ENCODE results near the gene PPP2R3B. TPM values are rescaled to one million over a fixed set of nuclear protein-coding genes. Genes with fewer than 3 reads are reported as not detected.

The PPP2R3B gene
- total and polyA plus RNA-seq, 2 of the 13 experiments (the other 11 are each of a cell fraction or from before 2014, with no cell fraction given), result 17.0 to 21.4 TPM

DNA sequence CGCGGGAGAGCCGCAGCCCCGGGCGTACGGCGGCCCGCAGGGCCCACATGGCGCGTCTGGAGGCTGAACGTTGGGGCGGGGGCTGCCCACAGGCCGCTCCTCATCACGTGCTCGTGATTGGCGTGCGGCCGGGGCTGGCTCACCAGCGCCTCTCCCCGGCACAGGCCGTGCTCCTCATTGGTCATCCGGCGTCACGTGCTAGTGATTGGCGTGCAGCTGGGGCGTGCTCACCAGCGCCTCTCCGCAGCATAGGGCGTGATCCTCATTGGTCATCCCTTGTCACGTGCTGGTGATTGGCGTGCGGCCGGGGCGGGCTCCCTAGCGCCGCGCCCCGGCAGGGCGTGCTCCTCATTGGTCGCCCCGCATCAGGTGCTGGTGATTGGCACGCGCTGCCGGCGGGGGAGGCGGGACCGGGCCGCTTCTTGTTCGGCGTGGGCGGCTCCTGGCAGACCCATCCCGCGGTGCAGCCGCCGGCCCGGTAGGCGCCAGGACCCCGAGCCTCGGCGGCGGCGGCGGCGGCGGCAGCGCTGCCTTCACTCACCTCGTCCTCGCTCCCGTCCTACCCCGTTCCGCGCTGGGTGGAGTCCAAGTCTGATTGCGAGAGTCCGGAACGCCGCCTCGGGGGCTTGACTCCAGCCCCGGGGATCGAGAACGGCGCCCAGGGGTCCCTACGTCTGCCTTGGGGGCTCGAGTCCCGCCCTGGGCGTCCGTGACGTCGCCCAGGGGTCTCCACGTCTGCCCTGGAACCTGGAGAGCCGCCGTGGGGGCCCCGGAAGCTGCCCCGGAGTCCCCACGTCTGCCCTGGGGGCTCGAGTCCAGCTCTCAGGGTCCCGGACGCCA is 67.7 kb downstream of the PPP2R3B start, which contains the start of gene GTPBP6 (continued):
- TF ChIP-seq, protein P1, sequence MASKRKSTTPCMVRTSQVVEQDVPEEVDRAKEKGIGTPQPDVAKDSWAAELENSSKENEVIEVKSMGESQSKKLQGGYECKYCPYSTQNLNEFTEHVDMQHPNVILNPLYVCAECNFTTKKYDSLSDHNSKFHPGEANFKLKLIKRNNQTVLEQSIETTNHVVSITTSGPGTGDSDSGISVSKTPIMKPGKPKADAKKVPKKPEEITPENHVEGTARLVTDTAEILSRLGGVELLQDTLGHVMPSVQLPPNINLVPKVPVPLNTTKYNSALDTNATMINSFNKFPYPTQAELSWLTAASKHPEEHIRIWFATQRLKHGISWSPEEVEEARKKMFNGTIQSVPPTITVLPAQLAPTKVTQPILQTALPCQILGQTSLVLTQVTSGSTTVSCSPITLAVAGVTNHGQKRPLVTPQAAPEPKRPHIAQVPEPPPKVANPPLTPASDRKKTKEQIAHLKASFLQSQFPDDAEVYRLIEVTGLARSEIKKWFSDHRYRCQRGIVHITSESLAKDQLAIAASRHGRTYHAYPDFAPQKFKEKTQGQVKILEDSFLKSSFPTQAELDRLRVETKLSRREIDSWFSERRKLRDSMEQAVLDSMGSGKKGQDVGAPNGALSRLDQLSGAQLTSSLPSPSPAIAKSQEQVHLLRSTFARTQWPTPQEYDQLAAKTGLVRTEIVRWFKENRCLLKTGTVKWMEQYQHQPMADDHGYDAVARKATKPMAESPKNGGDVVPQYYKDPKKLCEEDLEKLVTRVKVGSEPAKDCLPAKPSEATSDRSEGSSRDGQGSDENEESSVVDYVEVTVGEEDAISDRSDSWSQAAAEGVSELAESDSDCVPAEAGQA (IDR thresholded peaks at IDR 0.05; ENCODE audit: low read depth), result no peak
- TF ChIP-seq, protein P1 (CRISPR knock-in tag; IDR thresholded peaks at IDR 0.05; ENCODE audit: borderline replicate concordance), result no peak
- TF ChIP-seq, protein P2, sequence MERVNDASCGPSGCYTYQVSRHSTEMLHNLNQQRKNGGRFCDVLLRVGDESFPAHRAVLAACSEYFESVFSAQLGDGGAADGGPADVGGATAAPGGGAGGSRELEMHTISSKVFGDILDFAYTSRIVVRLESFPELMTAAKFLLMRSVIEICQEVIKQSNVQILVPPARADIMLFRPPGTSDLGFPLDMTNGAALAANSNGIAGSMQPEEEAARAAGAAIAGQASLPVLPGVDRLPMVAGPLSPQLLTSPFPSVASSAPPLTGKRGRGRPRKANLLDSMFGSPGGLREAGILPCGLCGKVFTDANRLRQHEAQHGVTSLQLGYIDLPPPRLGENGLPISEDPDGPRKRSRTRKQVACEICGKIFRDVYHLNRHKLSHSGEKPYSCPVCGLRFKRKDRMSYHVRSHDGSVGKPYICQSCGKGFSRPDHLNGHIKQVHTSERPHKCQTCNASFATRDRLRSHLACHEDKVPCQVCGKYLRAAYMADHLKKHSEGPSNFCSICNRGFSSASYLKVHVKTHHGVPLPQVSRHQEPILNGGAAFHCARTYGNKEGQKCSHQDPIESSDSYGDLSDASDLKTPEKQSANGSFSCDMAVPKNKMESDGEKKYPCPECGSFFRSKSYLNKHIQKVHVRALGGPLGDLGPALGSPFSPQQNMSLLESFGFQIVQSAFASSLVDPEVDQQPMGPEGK (CRISPR knock-in tag; IDR thresholded peaks at IDR 0.05), result peak; percentile 69
- TF ChIP-seq, protein P3, sequence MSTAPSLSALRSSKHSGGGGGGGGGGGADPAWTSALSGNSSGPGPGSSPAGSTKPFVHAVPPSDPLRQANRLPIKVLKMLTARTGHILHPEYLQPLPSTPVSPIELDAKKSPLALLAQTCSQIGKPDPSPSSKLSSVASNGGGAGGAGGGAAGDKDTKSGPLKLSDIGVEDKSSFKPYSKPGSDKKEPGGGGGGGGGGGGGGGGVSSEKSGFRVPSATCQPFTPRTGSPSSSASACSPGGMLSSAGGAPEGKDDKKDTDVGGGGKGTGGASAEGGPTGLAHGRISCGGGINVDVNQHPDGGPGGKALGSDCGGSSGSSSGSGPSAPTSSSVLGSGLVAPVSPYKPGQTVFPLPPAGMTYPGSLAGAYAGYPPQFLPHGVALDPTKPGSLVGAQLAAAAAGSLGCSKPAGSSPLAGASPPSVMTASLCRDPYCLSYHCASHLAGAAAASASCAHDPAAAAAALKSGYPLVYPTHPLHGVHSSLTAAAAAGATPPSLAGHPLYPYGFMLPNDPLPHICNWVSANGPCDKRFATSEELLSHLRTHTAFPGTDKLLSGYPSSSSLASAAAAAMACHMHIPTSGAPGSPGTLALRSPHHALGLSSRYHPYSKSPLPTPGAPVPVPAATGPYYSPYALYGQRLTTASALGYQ (CRISPR knock-in tag; IDR thresholded peaks at IDR 0.05), result 0 out of 2 replicates have a peak, but pooled peaks have one; percentile 49
- peak; percentile 56; the same call in 1 of the 2 replicates for TF ChIP-seq HOXA5 (CRISPR knock-in tag; IDR thresholded peaks at IDR 0.05)
- TF ChIP-seq, protein P4, sequence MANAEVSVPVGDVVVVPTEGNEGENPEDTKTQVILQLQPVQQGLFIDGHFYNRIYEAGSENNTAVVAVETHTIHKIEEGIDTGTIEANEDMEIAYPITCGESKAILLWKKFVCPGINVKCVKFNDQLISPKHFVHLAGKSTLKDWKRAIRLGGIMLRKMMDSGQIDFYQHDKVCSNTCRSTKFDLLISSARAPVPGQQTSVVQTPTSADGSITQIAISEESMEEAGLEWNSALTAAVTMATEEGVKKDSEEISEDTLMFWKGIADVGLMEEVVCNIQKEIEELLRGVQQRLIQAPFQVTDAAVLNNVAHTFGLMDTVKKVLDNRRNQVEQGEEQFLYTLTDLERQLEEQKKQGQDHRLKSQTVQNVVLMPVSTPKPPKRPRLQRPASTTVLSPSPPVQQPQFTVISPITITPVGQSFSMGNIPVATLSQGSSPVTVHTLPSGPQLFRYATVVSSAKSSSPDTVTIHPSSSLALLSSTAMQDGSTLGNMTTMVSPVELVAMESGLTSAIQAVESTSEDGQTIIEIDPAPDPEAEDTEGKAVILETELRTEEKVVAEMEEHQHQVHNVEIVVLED (CRISPR knock-in tag; IDR thresholded peaks at IDR 0.05; ENCODE audit: borderline replicate concordance), result peak; percentile 87
- TF ChIP-seq, protein P5, sequence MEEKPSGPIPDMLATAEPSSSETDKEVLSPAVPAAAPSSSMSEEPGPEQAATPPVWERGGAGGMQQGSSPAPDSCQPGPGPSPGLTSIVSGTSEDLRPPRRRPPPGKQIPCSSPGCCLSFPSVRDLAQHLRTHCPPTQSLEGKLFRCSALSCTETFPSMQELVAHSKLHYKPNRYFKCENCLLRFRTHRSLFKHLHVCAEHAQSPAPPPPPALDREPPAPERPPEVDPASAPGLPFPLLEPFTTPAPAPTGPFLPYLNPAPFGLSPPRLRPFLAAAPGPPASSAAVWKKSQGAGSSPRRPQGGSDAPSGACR (CRISPR knock-in tag; IDR thresholded peaks at IDR 0.05), result 0 out of 2 replicates have a peak, but pooled peaks have one; percentile 27
- TF ChIP-seq, protein P6, sequence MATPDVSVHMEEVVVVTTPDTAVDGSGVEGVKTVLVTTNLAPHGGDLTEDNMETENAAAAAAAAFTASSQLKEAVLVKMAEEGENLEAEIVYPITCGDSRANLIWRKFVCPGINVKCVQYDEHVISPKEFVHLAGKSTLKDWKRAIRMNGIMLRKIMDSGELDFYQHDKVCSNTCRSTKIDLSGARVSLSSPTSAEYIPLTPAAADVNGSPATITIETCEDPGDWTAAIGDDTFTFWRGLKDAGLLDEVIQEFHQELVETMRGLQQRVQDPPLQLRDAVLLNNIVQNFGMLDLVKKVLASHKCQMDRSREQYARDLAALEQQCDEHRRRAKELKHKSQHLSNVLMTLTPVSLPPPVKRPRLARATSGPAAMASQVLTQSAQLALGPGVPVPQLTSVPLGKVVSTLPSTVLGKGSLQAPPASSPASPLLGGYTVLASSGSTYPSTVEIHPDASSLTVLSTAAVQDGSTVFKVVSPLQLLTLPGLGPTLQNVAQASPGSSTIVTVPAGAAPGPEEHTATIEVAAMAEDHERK (CRISPR knock-in tag; IDR thresholded peaks at IDR 0.05; ENCODE audit: low read depth), result peak; percentile 28; the same call in 1 of the 2 replicates
- 0 out of 2 replicates have a peak, but pooled peaks have one; percentile 15 for TF ChIP-seq ELF3 (CRISPR knock-in tag; IDR thresholded peaks at IDR 0.05)
- 0 out of 2 replicates have a peak, but pooled peaks have one; percentile 4 for TF ChIP-seq ZNF232 (CRISPR knock-in tag; IDR thresholded peaks at IDR 0.05; ENCODE audit: borderline replicate concordance)
- 0 out of 2 replicates have a peak, but pooled peaks have one; percentile 6 for TF ChIP-seq HDAC2 (CRISPR knock-in tag; IDR thresholded peaks at IDR 0.05)
- no peak for TF ChIP-seq ZNF251 (CRISPR knock-in tag; IDR thresholded peaks at IDR 0.05)

Measured in HepG2 (cell line).